ENCODE data around the gene PNPLA6.

- TF ChIP-seq CTCF (IDR thresholded peaks at IDR 0.05) (no peak), POLR2A (IDR thresholded peaks at IDR 0.05) (no peak)
Observed at GRCh38 chr19:7516878-7517277, 18.6 kb upstream of the PNPLA6 start.
